GM19397 (cell line): Measurements from ENCODE around the gene EFNB3.

Experiments used
- ATAC-seq: cut with Tn5 transposase; IDR thresholded peaks from one replicate; pipeline ENCODE4 v1.9.1; 2021; ENCODE audit warnings: mild to moderate bottlenecking, moderate library complexity; ENCODE audit not compliant: unreplicated experiment

EFNB3 gene

GRCh38 chr17:7697828-7698588, 7.0 kb upstream of the EFNB3 start:
- no peak for ATAC-seq

GRCh38 chr17:7700510-7700909, 4.5 kb upstream of the EFNB3 start:
- ATAC-seq = no peak

GRCh38 chr17:7701681-7702080, 3.3 kb upstream of the EFNB3 start:
- no peak for ATAC-seq

GRCh38 chr17:7702776-7703175, 2.2 kb upstream of the EFNB3 start:
- ATAC-seq = no peak

- ATAC-seq = no peak
These were observed 1.2 kb upstream of the EFNB3 start for GRCh38 chr17:7703584-7704479.

GRCh38 chr17:7705269-7706255, 560 bp downstream of the EFNB3 start:
- no peak for ATAC-seq

GRCh38 chr17:7706631-7707354, 1.8 kb downstream of the EFNB3 start:
- ATAC-seq = no peak

- no peak for ATAC-seq
These were observed 2.4 kb downstream of the EFNB3 start for GRCh38 chr17:7707446-7707845.

GRCh38 chr17:7707858-7708750, 3.1 kb downstream of the EFNB3 start:
- no peak for ATAC-seq

- no peak for ATAC-seq
These were observed 4.0 kb downstream of the EFNB3 start for GRCh38 chr17:7709031-7709430.

GRCh38 chr17:7710301-7710700, 5.3 kb downstream of the EFNB3 start:
- ATAC-seq = no peak

GRCh38 chr17:7711051-7711755, 6.2 kb downstream of the EFNB3 start:
- ATAC-seq = no peak

- no peak for ATAC-seq
These were observed 7.2 kb downstream of the EFNB3 start for GRCh38 chr17:7712111-7712771.

- ATAC-seq = no peak
These were observed 8.8 kb downstream of the EFNB3 start for GRCh38 chr17:7713782-7714181.

GRCh38 chr17:7714721-7715594, 10.0 kb downstream of the EFNB3 start:
- no peak for ATAC-seq

- ATAC-seq = no peak
These were observed 11.2 kb downstream of the EFNB3 start for GRCh38 chr17:7715936-7716886.
